ENCODE data around the gene ASB7.

Gene ASB7

DNA sequence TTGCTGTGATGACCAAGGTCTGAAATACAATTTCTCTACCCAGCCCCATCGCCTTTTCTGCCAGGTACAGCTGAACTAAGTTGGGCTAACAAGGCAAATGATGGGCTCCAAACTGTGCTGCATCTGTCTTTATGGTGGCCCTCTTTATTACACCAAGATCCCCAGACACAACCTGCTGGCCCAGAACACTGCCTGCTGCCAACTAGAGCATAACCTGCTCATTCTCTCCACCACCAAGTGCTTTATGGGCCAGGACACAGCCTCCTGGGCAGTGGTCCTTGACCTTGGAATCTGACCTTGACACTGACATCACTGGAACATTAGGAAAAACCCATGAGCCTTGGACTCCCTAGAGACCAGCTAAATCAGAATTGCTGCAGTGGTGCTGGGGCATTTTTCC lies 3.7 kb upstream of the ASB7 start:
- no peak for DNase-seq

GRCh38 chr15:100601163-100601562 lies 1.2 kb upstream of the ASB7 start:
- peak; percentile 6 for DNase-seq

- no peak for DNase-seq
Observed at GRCh38 chr15:100601617-100602063, 749 bp upstream of the ASB7 start.

DNA sequence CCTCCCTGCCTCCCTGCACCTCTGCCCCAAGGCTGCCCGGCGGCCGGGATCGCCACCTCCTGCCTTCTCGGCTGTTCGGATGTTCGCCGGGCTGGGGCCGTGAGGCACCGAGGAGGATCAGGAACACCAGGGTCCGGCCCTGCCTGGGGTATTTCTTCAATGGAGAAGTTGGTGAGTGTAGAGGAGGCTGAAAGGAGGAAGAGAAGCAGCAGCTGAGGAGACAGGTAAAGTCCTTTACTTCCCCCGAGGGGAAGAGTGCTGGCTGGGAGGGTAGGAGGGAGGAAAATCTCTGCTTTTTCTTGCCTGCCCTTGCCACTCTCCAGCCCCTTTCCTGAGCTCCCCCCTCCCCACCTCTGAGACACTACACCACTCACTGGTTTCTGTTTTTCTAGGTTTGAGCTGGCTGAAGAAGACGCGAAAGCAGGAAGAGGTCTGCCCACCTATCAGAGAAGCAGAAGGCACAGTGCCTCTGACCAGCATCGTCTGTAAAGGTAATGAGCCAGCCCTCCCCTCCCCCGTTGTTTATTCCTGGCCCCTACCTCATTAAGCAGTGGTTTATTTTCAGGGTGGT lies 519 bp downstream of the ASB7 start:
- peak; percentile 65 for DNase-seq

- DNase-seq, result no peak
Observed at GRCh38 chr15:100612539-100612938, 10.2 kb downstream of the ASB7 start.

GRCh38 chr15:100613208-100613607 lies 10.8 kb downstream of the ASB7 start:
- DNase-seq, result no peak

DNA sequence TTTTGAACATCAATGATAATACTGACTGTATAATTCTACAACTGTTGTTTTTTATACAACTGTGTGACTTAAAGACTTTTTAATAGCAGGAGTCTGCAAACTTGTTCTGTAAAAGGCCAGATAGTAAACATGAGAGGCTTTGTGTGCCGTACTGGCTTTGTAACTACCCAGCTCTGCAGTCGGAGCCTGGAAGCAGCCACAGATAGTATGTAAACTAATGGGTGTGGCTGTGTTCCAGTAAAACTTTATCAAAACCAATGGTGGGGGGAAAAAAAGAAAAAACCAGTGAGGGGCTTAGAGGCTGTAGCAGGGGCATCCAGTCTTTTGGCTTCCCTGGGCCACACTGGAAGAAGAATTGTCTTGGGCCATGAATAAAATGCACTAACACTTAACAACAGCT lies 11.9 kb downstream of the ASB7 start:
- no peak for DNase-seq

DNA sequence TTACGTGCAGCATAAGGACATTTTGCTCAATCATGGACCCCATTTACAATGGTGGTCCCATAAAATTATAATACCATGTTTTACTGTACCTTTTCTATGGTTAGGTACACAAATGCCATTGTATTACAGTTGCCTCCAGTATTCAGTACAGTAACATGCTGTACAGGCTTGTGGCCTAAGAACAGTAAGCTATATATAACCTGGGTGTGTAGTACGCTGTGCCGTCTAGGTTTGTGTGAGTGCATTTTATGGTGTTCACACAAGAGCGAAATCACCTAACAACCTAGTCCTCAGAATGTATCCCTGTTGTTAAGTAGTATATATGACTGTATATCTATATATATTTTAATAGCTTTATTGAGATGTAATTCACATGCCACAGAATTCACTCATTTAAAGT lies 12.5 kb downstream of the ASB7 start:
- DNase-seq, result no peak

- DNase-seq, result no peak
Observed at GRCh38 chr15:100615801-100616200, 13.4 kb downstream of the ASB7 start.

DNA sequence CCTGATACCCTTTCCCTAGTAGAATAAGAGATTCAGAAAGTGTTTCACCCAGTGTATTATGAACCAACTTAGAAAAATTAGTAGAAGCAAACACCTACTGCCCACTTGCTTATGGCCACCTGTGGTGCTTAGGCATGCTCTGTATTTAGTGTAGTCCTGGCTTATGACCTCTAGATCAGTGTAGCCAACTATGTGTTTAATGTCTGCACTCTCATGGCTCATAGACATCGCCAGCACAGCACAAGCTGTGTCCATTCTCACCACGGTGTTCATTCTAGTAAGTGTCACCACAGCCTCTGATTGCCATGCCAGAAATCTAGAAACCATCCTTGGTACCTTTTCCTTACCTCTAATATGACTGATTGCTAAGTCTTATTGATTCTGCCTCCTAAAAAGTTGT lies 14.3 kb downstream of the ASB7 start:
- no peak for DNase-seq

- no peak for DNase-seq
Observed at GRCh38 chr15:100623301-100623700, 20.9 kb downstream of the ASB7 start.

DNA sequence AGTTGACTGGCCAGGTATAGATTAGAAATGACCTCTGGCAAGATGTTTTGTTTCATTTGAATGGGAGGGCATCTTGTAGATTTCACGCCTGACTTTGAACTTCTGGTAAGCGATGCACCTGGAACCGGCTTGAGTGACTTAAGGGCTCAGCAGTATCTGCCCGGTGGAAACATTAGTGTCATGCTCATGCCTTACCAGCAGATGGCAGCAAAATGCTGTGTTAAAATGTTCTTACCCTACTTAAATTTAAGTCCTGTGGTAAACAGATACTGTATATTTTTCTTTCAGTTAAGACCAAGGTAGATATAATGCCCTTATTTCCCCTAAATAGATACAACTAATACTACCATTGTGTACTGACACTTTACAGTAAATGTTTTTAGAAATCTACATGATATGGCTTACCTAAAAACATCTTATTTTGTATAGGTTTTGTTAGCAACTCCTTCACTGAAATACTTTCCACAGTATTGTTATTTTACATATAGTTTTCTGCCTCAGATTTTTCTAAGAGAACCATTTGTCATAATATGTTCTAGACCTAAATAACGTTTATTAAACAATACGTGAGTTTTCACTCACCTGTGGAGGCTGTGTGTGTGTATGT lies 25.5 kb downstream of the ASB7 start:
- DNase-seq, result peak; percentile 74

GRCh38 chr15:100628746-100629145 lies 26.4 kb downstream of the ASB7 start:
- DNase-seq, result no peak

- DNase-seq, result no peak
Observed at GRCh38 chr15:100631831-100632230, 29.4 kb downstream of the ASB7 start.

- DNase-seq, result peak; percentile 50
Observed at GRCh38 chr15:100633763-100634075, 31.3 kb downstream of the ASB7 start.

DNA sequence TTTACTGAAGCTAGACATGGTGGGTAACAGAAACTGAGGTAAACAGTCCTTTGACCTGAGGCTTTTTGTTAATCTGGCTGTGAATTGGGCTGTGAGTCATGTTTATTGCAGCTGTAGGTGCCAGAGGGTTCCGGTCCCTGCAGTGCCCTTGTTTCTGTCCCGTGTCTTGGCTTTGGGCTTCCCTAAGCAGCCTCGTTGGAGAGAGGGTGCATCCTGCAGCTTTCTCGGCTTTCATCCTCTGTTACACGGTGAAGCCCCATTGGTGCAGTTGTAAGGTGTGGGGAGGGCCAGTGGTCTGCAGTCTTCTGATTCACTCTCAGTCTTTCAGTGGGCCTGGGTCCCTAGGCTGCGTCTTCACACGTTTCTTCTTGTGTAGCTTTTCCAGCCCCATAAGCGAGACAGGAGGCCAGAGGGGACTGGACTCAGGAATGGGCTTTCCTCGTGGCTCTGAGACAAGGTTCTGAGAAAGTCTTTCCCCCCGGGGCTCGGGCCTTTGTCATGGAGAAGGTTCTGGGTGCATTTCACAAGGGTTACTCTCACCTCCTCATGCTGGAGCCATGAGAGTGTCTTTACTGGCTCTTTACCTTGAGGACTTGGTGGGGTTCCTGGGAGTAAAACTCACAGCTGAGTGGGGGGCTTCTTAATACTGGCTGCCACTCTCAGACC lies 33.1 kb downstream of the ASB7 start:
- no peak for DNase-seq

DNA sequence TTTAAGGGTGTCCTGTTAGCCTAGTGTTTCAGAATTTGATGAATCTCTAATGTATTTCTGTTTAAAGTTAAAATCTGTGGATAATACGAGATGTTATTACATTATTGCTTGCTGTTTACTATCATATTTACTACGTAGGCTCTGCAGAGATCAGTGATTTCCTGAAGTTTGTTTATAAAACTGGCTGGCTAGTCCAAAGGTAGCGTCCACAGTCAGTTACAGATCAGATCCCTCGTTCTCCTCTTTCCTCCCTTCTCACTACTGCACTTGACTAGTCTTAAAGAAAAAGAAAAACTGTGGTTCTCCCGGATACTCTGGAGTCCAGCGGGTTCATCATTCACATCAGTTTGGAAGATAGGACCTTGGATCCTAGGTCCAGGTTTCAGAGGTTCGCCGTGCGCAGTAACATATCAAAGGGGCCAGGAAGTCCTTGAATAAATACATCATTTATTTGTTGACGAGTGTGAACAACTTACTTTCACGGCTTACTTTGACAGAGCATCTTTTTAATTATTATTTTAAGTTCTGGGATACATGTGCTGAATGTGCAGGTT lies 35.9 kb downstream of the ASB7 start:
- DNase-seq, result no peak

- no peak for DNase-seq
Observed at GRCh38 chr15:100642213-100642949, 40.0 kb downstream of the ASB7 start.

DNA sequence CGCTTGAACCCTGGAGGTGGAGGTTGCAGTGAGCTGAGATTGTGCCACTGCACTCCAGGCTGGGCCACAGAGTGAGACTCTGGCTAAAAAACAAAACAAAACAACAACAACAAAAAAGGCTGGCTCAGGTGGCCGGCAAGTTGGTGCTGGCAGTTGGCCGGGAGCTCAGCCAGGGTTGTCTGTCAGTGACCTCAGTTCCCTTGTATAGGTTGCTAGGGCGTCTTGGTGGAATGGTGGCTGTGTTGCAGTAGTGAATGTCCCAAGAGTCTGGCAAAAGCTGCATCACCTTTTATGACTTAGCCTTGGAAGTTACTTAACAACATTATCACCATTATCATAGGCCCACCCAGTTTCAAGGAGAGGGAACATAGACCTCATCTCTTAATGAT lies 40.6 kb downstream of the ASB7 start:
- DNase-seq, result no peak

- DNase-seq, result no peak
Observed at GRCh38 chr15:100645671-100646070, 43.3 kb downstream of the ASB7 start.

DNA sequence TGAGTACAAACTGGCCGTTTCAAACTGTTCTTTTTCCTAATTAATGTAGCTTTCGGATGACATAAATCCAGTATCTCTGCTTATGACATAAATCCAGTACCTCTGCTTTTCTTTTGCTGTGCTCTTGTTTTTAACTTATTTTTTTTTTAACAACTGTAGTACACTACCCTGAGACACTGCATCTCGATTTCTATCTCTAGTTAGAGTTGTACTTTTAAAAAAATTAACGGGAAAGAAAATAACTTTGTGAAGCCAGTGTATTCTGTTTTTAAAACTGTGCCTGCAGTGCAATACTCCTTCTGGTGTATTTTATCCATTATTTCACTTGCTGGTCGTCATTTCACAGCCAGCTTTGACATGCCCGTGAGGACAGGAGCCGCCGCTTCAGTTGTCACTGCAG lies 46.6 kb downstream of the ASB7 start:
- DNase-seq, result no peak

GRCh38 chr15:100650685-100651084 lies 48.3 kb downstream of the ASB7 start:
- peak; percentile 21 for DNase-seq

GRCh38 chr15:100651253-100651652 lies 48.9 kb downstream of the ASB7 start:
- no peak for DNase-seq

- DNase-seq, result no peak
Observed at GRCh38 chr15:100652116-100652515, 49.7 kb downstream of the ASB7 start.
